GM18858 (cell line): ENCODE data around the gene THSD7A.

Experiments used
- ATAC-seq: cut with Tn5 transposase; IDR thresholded peaks from one replicate; pipeline ENCODE4 v1.9.1; 2021; ENCODE audit not compliant: unreplicated experiment

Gene THSD7A

GRCh38 chr7:11811709-11812108 lies 20.3 kb downstream of the THSD7A start:
- ATAC-seq, result no peak

- no peak for ATAC-seq
Measured at GRCh38 chr7:11810043-11810625, 21.9 kb downstream of the THSD7A start.

GRCh38 chr7:11807000-11807399 lies 25.0 kb downstream of the THSD7A start:
- ATAC-seq, result no peak

GRCh38 chr7:11804621-11805020 lies 27.4 kb downstream of the THSD7A start:
- no peak for ATAC-seq

GRCh38 chr7:11795231-11795630 lies 36.8 kb downstream of the THSD7A start:
- ATAC-seq, result no peak

- no peak for ATAC-seq
Measured at GRCh38 chr7:11792166-11792565, 39.8 kb downstream of the THSD7A start.

GRCh38 chr7:11788568-11788967 lies 43.4 kb downstream of the THSD7A start:
- no peak for ATAC-seq

- no peak for ATAC-seq
Measured at GRCh38 chr7:11787534-11787933, 44.5 kb downstream of the THSD7A start.

- ATAC-seq, result no peak
Measured at GRCh38 chr7:11786186-11786585, 45.8 kb downstream of the THSD7A start.

- no peak for ATAC-seq
Measured at GRCh38 chr7:11784769-11785536, 47.0 kb downstream of the THSD7A start.

GRCh38 chr7:11779864-11780674 lies 51.9 kb downstream of the THSD7A start:
- ATAC-seq, result no peak

GRCh38 chr7:11776039-11776438 lies 56.0 kb downstream of the THSD7A start:
- no peak for ATAC-seq

- ATAC-seq, result no peak
Measured at GRCh38 chr7:11775401-11775800, 56.6 kb downstream of the THSD7A start.

GRCh38 chr7:11768263-11768662 lies 63.7 kb downstream of the THSD7A start:
- ATAC-seq, result no peak

GRCh38 chr7:11767148-11767547 lies 64.8 kb downstream of the THSD7A start:
- no peak for ATAC-seq

- no peak for ATAC-seq
Measured at GRCh38 chr7:11760372-11760771, 71.6 kb downstream of the THSD7A start.

- ATAC-seq, result no peak
Measured at GRCh38 chr7:11758627-11759111, 73.3 kb downstream of the THSD7A start.

GRCh38 chr7:11757153-11757552 lies 74.8 kb downstream of the THSD7A start:
- ATAC-seq, result no peak

GRCh38 chr7:11754933-11755332 lies 77.1 kb downstream of the THSD7A start:
- ATAC-seq, result no peak

- peak; percentile 56 for ATAC-seq
Measured at GRCh38 chr7:11754123-11754522, 77.9 kb downstream of the THSD7A start.

- ATAC-seq, result no peak
Measured at GRCh38 chr7:11753433-11753832, 78.6 kb downstream of the THSD7A start.
